Panc1 (cell line): ENCODE data around the gene IL7R.

ENCODE experiments used
- POLR2AphosphoS5 ChIP-seq: IDR thresholded peaks from 2 replicates; pipeline ENCODE4 v1.6.1; 2012; ENCODE audit warnings: mild to moderate bottlenecking, low read depth, low read length, moderate library complexity
- TCF7L2 ChIP-seq: IDR thresholded peaks from 2 replicates; pipeline ENCODE4 v1.6.1; 2011; ENCODE audit warnings: mild to moderate bottlenecking, low read depth, low read length, inconsistent platforms
- TF ChIP-seq, protein P1 (sequence below): fragments of 450-650 bp; IDR thresholded peaks from 2 replicates; pipeline ENCODE4 v1.5.1; 2017; ENCODE audit warnings: mild to moderate bottlenecking
- TF ChIP-seq, protein P2 (sequence below), 2 experiments: IDR thresholded peaks; 2 replicates each; pipeline ENCODE4 v1.6.1; 2011 to 2012; ENCODE audit warnings: low read depth in 2 of 2, control low read depth in 1 of 2, low read length in 1 of 2, mild to moderate bottlenecking in 1 of 2, moderate library complexity in 1 of 2; ENCODE audit not compliant: insufficient read depth in 1 of 2

DNA sequence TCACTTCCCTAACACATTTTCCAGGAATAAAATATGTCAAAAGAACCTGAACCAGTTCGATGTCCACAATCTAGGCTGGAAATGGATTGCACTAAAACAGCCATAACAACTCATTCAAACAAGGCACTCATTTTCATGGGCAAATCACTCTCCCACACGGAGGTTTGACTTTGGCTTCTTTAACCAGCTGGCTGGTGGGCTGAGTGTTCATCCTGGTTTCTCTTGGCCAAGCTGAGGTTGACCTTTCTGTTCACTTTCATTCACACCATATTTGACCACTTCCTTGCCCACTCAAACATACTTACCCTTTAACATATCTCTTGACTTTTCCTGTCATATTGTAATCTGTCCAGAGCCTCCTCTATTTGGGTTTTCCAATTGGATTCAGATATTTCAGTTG lies 5.4 kb downstream of the IL7R start:
- TF ChIP-seq, protein P1, sequence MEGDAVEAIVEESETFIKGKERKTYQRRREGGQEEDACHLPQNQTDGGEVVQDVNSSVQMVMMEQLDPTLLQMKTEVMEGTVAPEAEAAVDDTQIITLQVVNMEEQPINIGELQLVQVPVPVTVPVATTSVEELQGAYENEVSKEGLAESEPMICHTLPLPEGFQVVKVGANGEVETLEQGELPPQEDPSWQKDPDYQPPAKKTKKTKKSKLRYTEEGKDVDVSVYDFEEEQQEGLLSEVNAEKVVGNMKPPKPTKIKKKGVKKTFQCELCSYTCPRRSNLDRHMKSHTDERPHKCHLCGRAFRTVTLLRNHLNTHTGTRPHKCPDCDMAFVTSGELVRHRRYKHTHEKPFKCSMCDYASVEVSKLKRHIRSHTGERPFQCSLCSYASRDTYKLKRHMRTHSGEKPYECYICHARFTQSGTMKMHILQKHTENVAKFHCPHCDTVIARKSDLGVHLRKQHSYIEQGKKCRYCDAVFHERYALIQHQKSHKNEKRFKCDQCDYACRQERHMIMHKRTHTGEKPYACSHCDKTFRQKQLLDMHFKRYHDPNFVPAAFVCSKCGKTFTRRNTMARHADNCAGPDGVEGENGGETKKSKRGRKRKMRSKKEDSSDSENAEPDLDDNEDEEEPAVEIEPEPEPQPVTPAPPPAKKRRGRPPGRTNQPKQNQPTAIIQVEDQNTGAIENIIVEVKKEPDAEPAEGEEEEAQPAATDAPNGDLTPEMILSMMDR: no peak
- TF ChIP-seq TCF7L2 (no peak), POLR2AphosphoS5 (no peak)
- TF ChIP-seq, protein P2, sequence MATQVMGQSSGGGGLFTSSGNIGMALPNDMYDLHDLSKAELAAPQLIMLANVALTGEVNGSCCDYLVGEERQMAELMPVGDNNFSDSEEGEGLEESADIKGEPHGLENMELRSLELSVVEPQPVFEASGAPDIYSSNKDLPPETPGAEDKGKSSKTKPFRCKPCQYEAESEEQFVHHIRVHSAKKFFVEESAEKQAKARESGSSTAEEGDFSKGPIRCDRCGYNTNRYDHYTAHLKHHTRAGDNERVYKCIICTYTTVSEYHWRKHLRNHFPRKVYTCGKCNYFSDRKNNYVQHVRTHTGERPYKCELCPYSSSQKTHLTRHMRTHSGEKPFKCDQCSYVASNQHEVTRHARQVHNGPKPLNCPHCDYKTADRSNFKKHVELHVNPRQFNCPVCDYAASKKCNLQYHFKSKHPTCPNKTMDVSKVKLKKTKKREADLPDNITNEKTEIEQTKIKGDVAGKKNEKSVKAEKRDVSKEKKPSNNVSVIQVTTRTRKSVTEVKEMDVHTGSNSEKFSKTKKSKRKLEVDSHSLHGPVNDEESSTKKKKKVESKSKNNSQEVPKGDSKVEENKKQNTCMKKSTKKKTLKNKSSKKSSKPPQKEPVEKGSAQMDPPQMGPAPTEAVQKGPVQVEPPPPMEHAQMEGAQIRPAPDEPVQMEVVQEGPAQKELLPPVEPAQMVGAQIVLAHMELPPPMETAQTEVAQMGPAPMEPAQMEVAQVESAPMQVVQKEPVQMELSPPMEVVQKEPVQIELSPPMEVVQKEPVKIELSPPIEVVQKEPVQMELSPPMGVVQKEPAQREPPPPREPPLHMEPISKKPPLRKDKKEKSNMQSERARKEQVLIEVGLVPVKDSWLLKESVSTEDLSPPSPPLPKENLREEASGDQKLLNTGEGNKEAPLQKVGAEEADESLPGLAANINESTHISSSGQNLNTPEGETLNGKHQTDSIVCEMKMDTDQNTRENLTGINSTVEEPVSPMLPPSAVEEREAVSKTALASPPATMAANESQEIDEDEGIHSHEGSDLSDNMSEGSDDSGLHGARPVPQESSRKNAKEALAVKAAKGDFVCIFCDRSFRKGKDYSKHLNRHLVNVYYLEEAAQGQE (IDR thresholded peaks at IDR 0.05; ENCODE audit: insufficient read depth in 1 of 2, low read depth in 2 of 2, low read length in 1 of 2): no peak
